BJ (cell line): ENCODE results near the gene PPA2. TPM values are rescaled to one million over a fixed set of nuclear protein-coding genes. Genes with fewer than 3 reads are reported as not detected.

Experiments used
- CTCF ChIA-PET: fragments of 350-600 bp; formaldehyde crosslinking; extraction: SDS; loops from one replicate; lab custom pipeline; 2021; ENCODE audit warnings: antibody characterized with exemption, inconsistent platforms; lab: Yijun Ruan, JAX
- POLR2A ChIA-PET: fragments of 300-600 bp; sonication (Branson Sonifier 250); formaldehyde crosslinking; extraction: SDS; loops from one replicate; lab custom pipeline; 2021; ENCODE audit warnings: antibody characterized with exemption; lab: Charles Lee
- DNase-seq: peaks from one replicate; pipeline ENCODE4 v3.0.0-alpha.2; 2011; ENCODE audit warnings: low read depth
- H3K27me3 ChIP-seq: 2 replicates; pipeline ENCODE4 v1.6.0; 2011; ENCODE audit warnings: low read length; ENCODE audit not compliant: control insufficient read depth, insufficient read depth
- H3K36me3 ChIP-seq: 2 replicates; pipeline ENCODE4 v1.5.1; 2011; ENCODE audit warnings: low read length; ENCODE audit not compliant: control insufficient read depth, insufficient read depth
- H3K4me3 ChIP-seq: 2 replicates; pipeline ENCODE4 v1.5.1; 2011; ENCODE audit warnings: low read depth, mild to moderate bottlenecking, control low read depth, low read length
- polyA plus RNA-seq: library from polyadenylated mRNA; depleted of rRNA; stranded (reverse); fragments of >200 nt; gene quantifications from 2 replicates; pipeline ENCODE4 v1.2.3, GENCODE V29; 2011
- TF ChIP-seq, protein P1 (sequence below): IDR thresholded peaks from 2 replicates; pipeline ENCODE4 v1.5.1; 2011; ENCODE audit warnings: low read depth, mild to moderate bottlenecking, control low read depth, inconsistent platforms, low read length, moderate library complexity; ENCODE audit not compliant: insufficient read depth

Gene PPA2
- polyA plus RNA-seq, 1 experiment, result 51.8 TPM

DNA sequence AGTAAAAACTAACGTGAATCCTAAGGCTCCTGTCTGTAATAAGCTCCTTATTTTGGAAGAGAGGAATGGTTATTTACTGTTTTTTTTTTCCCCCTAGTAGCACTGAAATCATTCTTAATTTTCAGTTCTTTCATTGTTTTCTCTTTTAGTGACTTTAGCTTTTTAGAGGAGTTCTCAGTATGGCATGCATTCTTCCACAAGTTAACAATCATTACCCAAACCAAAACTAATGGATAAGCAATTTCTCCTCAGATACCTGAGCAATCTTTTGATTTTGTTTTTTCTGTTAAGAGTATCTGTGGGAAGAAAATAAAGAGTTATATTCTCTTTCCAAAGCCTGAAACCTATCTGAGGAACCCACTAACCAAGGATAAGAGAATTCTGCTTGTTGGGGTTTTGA, 16.7 kb upstream of the PPA2 start:
- no peak for DNase-seq
- no peaks in the 10 kb centered on the region for H3K36me3 ChIP-seq
- TF ChIP-seq, protein P1, sequence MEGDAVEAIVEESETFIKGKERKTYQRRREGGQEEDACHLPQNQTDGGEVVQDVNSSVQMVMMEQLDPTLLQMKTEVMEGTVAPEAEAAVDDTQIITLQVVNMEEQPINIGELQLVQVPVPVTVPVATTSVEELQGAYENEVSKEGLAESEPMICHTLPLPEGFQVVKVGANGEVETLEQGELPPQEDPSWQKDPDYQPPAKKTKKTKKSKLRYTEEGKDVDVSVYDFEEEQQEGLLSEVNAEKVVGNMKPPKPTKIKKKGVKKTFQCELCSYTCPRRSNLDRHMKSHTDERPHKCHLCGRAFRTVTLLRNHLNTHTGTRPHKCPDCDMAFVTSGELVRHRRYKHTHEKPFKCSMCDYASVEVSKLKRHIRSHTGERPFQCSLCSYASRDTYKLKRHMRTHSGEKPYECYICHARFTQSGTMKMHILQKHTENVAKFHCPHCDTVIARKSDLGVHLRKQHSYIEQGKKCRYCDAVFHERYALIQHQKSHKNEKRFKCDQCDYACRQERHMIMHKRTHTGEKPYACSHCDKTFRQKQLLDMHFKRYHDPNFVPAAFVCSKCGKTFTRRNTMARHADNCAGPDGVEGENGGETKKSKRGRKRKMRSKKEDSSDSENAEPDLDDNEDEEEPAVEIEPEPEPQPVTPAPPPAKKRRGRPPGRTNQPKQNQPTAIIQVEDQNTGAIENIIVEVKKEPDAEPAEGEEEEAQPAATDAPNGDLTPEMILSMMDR, result no peak
- H3K4me3 ChIP-seq, result no peak overlapping the region
- H3K27me3 ChIP-seq, result no peaks in the 10 kb centered on the region
- ChIA-PET POLR2A (no interaction called here), CTCF (no interaction called here)

DNA sequence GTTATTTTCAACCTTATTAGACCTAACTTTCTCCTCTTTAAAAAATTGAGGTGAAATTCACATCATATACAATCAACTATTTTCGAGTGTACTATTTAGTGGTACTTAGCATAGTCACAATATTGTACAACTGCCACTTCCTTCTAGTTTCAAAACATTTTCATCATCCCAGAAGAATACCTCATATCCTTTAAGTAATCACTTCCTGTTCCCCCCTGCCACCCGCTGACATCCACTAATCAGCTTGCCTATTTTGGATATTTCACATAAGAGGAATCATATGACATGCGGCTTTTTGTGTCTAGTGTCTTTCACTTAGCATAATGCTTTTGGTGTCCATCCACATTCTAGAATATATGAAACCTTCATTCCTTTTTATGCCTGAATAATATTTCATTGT, 10.0 kb upstream of the PPA2 start:
- Histone ChIP-seq H3K36me3 (no peaks in the 10 kb centered on the region), H3K4me3 (no peak overlapping the region), H3K27me3 (no peaks in the 10 kb centered on the region)
- CTCF ChIA-PET, result no interaction called here
- DNase-seq, result no peak
- POLR2A ChIA-PET, result no interaction called here
- TF ChIP-seq, protein P1, result no peak

DNA sequence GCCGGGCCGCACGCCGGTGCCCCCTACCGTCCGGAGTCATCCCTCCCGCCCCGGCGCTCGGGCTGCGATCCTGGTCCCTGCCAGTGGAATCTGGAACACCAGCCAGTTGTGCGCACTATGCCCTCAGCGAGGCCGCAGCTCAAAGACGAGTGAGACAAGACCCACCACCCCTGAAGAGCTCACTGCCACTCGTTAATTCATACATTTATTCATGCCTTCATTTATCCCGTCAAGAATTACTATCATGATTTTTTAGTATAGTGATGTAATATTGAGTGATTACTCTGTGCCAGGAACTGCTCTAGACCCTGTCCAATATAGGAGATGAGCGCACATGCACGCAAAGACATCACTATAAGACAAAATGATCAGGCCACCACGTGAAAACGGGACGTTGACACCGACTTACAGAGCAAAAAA, 247 bp upstream of the PPA2 start:
- Histone ChIP-seq H3K27me3 (no peaks in the 10 kb centered on the region; the same call in 1 of the 2 replicates), H3K36me3 (no peaks in the 10 kb centered on the region), H3K4me3 (peak overlapping the region; percentile 81)
- no peak for DNase-seq
- TF ChIP-seq, protein P1, result peak; percentile 90
- ChIA-PET CTCF (interaction anchor here (0.6 to 2.5 kb wide), 23 partner anchors 8 to 1111 kb away, joined by 3 to 21 read pairs (median 4); partner anchors contain the start of gene TET2), POLR2A (no interaction called here)

DNA sequence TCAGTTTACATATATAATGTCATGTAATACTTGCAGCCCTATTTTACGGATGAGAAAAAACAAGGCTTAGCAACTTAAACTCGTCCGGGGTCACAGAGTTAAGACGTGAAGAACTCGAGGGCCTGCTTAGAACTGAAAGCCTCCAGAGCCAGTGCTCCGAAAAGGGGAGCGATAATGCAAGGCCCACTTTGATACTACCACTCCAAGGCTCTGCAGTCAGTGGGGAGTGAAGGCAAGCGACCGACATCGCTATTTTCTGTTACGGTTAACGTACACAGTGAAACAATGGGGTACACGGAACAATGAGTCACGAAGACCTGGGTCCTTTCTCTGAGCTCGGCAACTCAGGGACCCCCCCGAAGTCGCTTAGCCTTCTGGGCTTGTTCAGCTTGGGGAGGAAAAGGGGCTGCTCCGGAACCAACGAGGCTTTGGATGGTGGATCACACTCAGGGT, 965 bp downstream of the PPA2 start:
- no peak for DNase-seq
- CTCF ChIA-PET, result interaction anchor here (0.6 to 2.5 kb wide), 16 partner anchors 9 to 1091 kb away, joined by 3 to 21 read pairs (median 6); partner anchors contain the start of gene TET2
- Histone ChIP-seq H3K27me3 (no peaks in the 10 kb centered on the region; the same call in 1 of the 2 replicates), H3K36me3 (no peaks in the 10 kb centered on the region), H3K4me3 (peak overlapping the region; percentile 81)
- TF ChIP-seq, protein P1, result no peak
- POLR2A ChIA-PET, result no interaction called here

DNA sequence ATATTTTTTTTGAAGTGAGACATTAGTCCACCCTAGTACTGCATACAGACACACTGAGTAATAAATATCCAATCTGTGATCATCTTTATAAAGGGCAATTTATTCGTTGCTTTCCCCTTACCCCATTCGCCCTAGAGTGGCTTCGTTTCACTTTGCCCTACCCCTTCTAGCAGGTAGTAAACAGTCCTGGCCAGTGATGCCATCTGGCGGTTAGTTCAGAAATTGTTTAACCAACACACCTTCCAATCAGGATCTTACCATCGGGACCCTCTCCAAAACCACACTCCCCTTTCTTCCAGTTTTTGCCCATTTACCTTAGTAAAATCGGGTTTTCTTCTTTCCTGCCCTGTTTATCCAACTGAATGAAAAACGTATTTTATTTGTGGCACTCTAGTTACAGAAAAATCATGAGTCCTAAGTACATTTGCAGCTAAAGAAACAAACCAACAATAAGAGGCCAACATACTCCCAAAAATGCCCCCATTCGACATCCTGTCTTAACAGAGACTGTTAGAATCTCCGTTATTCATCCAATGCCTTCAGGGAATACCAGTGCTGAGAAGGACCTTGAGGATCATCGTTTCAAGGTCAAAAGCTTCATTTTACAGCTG, 2.2 kb downstream of the PPA2 start:
- CTCF ChIA-PET, result interaction anchor here (0.6 to 3.1 kb wide), 7 partner anchors 12 to 540 kb away, joined by 3 to 16 read pairs (median 4); no protein-coding TSS in a partner anchor
- 0 out of 2 replicates have a peak, but pooled peaks cover 1% of the 10 kb centered on the region for H3K36me3 ChIP-seq
- POLR2A ChIA-PET, result no interaction called here
- TF ChIP-seq, protein P1, result peak; percentile 71
- no peaks in the 10 kb centered on the region; the same call in 1 of the 2 replicates for H3K27me3 ChIP-seq
- no peak overlapping the region for H3K4me3 ChIP-seq
- DNase-seq, result no peak
